Trophoblast cell (in vitro differentiated cells and primary cell): Measurements from ENCODE around the gene SMYD3.

Source experiments
- DNase-seq, 2 donors: peaks; one replicate each; pipeline ENCODE4 v3.0.0-alpha.2; 2016
- H2AFZ ChIP-seq: 2 replicates; pipeline ENCODE4 v1.6.1; 2013; ENCODE audit warnings: low read length, moderate library complexity, mild to moderate bottlenecking; ENCODE audit not compliant: insufficient read depth, poor library complexity
- H2AK5ac ChIP-seq: 2 replicates; pipeline ENCODE4 v1.6.1; 2013; ENCODE audit warnings: mild to moderate bottlenecking, low read length
- H2BK120ac ChIP-seq: 2 replicates; pipeline ENCODE4 v1.6.1; 2013; ENCODE audit warnings: low read length, mild to moderate bottlenecking, moderate library complexity; ENCODE audit not compliant: insufficient read depth, poor library complexity
- H2BK12ac ChIP-seq: 2 replicates; pipeline ENCODE4 v1.6.1; 2013; ENCODE audit warnings: mild to moderate bottlenecking, low read length, moderate library complexity
- H2BK5ac ChIP-seq: 2 replicates; pipeline ENCODE4 v1.6.1; 2013; ENCODE audit warnings: low read length, low read depth, moderate library complexity, mild to moderate bottlenecking; ENCODE audit not compliant: poor library complexity
- H3K14ac ChIP-seq: 2 replicates; pipeline ENCODE4 v1.6.1; 2013; ENCODE audit warnings: mild to moderate bottlenecking, low read length
- H3K18ac ChIP-seq: 2 replicates; pipeline ENCODE4 v1.6.1; 2013; ENCODE audit warnings: mild to moderate bottlenecking, low read length
- H3K23ac ChIP-seq: 2 replicates; pipeline ENCODE4 v1.6.1; 2013; ENCODE audit warnings: low read length
- H3K27ac ChIP-seq: 2 replicates; pipeline ENCODE4 v1.5.1; 2013; ENCODE audit warnings: low read depth, mild to moderate bottlenecking, inconsistent platforms, low read length, moderate library complexity
- H3K27me3 ChIP-seq: 2 replicates; pipeline ENCODE4 v1.6.1; 2013; ENCODE audit warnings: inconsistent platforms, mild to moderate bottlenecking, low read length, moderate library complexity; ENCODE audit not compliant: insufficient read depth
- H3K36me3 ChIP-seq, 2 experiments: 1 replicate in 1 of 2; 2 replicates in 1 of 2; pipeline ENCODE4 v1.6.1; 2013; ENCODE audit warnings: low read length in 2 of 2, mild to moderate bottlenecking in 2 of 2, moderate library complexity in 1 of 2; ENCODE audit not compliant: insufficient read depth in 2 of 2, control insufficient read depth in 1 of 2
- H3K4ac ChIP-seq: 2 replicates; pipeline ENCODE4 v1.6.1; 2013; ENCODE audit warnings: low read depth, mild to moderate bottlenecking, low read length, moderate library complexity
- H3K4me1 ChIP-seq, 2 experiments: 1 replicate in 1 of 2; 2 replicates in 1 of 2; pipeline ENCODE4 v1.6.1; 2013; ENCODE audit warnings: low read length in 2 of 2, mild to moderate bottlenecking in 2 of 2, moderate library complexity in 1 of 2; ENCODE audit not compliant: insufficient read depth in 2 of 2, control insufficient read depth in 1 of 2
- H3K4me2 ChIP-seq: 2 replicates; pipeline ENCODE4 v1.6.1; 2013; ENCODE audit warnings: inconsistent platforms, mild to moderate bottlenecking, low read length, moderate library complexity
- H3K4me3 ChIP-seq: 2 replicates; pipeline ENCODE4 v1.5.1; 2013; ENCODE audit warnings: mild to moderate bottlenecking, low read depth, low read length, inconsistent platforms
- H3K79me1 ChIP-seq: one replicate; pipeline ENCODE4 v1.6.1; 2013; ENCODE audit warnings: low read length
- H3K79me2 ChIP-seq: 2 replicates; pipeline ENCODE4 v1.6.1; 2013; ENCODE audit warnings: low read length, mild to moderate bottlenecking; ENCODE audit not compliant: control insufficient read depth, insufficient read depth, poor library complexity
- H3K9ac ChIP-seq: 2 replicates; pipeline ENCODE4 v1.6.1; 2013; ENCODE audit warnings: mild to moderate bottlenecking, low read length
- H3K9me3 ChIP-seq: 2 replicates; pipeline ENCODE4 v1.6.1; 2013; ENCODE audit warnings: low read depth, mild to moderate bottlenecking, control low read depth, inconsistent platforms, low read length; ENCODE audit not compliant: insufficient read depth
- H4K12ac ChIP-seq: 2 replicates; pipeline ENCODE4 v1.6.1; 2013; ENCODE audit warnings: low read depth, mild to moderate bottlenecking, low read length, moderate library complexity
- H4K8ac ChIP-seq: 2 replicates; pipeline ENCODE4 v1.6.1; 2013; ENCODE audit warnings: low read depth, mild to moderate bottlenecking, low read length, moderate library complexity
- H4K91ac ChIP-seq: one replicate; pipeline ENCODE4 v1.6.1; 2013; ENCODE audit warnings: low read depth, mild to moderate bottlenecking, low read length, moderate library complexity
- WGBS: extraction: QIAGEN DNeasy Blood & Tissue Kit; methylation state at CpG from one replicate; pipeline ENCODE4 v1.1.7; 2013; ENCODE audit warnings: missing lambda C conversion rate; ENCODE audit not compliant: insufficient read length, insufficient coverage; ENCODE audit errors: extremely low coverage; 5-methylcytosine and 5-hydroxymethylcytosine counted together

The SMYD3 gene

GRCh38 chr1:245965398-245965797, 541.7 kb downstream of the SMYD3 start:
- no peak overlapping the region for H3K9ac ChIP-seq
- H4K91ac ChIP-seq, result no peak overlapping the region
- DNase-seq, result no peak
- no peak overlapping the region for H4K12ac ChIP-seq
- no peak overlapping the region for H2BK12ac ChIP-seq
- peaks cover 2% of the 10 kb centered on the region for H3K79me1 ChIP-seq
- H3K9me3 ChIP-seq, result no peaks in the 10 kb centered on the region
- no peak overlapping the region for H2BK120ac ChIP-seq
- no peak overlapping the region for H3K4me2 ChIP-seq
- no peaks in the 10 kb centered on the region for H3K36me3 ChIP-seq
- H4K8ac ChIP-seq, result no peak overlapping the region
- no peak overlapping the region for H2BK5ac ChIP-seq
- H3K79me2 ChIP-seq, result no peaks in the 10 kb centered on the region
- no peak overlapping the region for H3K23ac ChIP-seq
- no CpG with 5 or more reads among the region's 3 CpGs for WGBS
- no peak overlapping the region for H3K4ac ChIP-seq
- H3K4me1 ChIP-seq, result peaks cover 0 to 2% of the 10 kb centered on the region in 2 experiments
- H3K14ac ChIP-seq, result no peak overlapping the region
- no peak overlapping the region for H3K4me3 ChIP-seq
- H3K18ac ChIP-seq, result no peak overlapping the region
- no peaks in the 10 kb centered on the region for H3K27me3 ChIP-seq
- H2AK5ac ChIP-seq, result no peak overlapping the region
- no peak overlapping the region for H3K27ac ChIP-seq
- H2AFZ ChIP-seq, result no peak overlapping the region

DNA sequence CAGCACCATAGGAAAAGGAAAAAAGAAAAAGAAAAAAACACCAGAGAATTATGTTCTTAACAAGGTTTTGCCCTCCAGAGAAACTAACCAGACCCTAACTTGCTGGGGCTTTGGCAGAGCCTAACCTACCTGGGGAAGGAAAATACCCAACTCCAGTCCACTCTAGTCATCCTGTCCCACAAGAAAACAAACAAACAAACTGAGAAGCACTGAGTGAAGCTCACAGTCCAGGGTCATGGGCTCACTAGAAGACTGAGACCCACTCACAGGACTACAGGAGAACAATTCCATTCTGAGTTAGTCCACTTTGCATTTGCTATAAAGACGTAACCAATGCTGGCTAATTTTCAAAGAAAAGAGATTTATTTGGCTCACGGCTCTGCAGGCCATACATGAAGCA, 543.4 kb downstream of the SMYD3 start:
- no peak for DNase-seq
- Histone ChIP-seq H3K79me1 (no peaks in the 10 kb centered on the region), H3K79me2 (no peaks in the 10 kb centered on the region), H2BK120ac (no peak overlapping the region), H2AK5ac (no peak overlapping the region), H4K12ac (no peak overlapping the region), H3K27ac (no peak overlapping the region), H2BK5ac (no peak overlapping the region), H4K8ac (no peak overlapping the region), H3K23ac (no peak overlapping the region), H3K14ac (no peak overlapping the region), H3K18ac (no peak overlapping the region), H3K4me2 (no peak overlapping the region), H4K91ac (no peak overlapping the region), H2AFZ (no peak overlapping the region), H3K4me1 (peaks cover 0 to under 1% of the 10 kb centered on the region in 2 experiments), H3K4me3 (no peak overlapping the region), H3K27me3 (no peaks in the 10 kb centered on the region), H3K9me3 (no peaks in the 10 kb centered on the region), H3K36me3 (no peaks in the 10 kb centered on the region), H2BK12ac (no peak overlapping the region), H3K4ac (no peak overlapping the region), H3K9ac (no peak overlapping the region)
- no CpG with 5 or more reads among the region's 2 CpGs for WGBS

DNA sequence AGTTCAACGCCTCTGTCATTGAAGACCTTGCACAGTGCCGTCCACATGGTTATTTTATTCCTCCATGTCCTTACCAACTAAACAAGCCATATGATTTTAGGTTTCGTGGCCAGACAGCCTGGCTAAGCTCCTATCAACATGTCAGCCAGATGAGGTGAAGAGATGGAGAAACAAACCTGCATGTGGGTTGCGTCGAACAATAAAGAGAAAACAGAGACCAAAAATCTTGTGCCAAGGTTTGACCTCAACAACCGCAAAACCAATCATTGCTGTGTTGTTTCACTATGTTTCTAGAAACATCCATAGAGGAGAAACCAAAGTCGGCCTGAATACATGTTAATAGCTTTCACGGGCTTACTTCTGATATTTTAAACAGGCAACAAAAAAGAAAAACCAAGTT, 544.6 kb downstream of the SMYD3 start:
- Histone ChIP-seq H3K14ac (no peak overlapping the region), H3K9ac (no peak overlapping the region), H2AK5ac (no peak overlapping the region), H3K79me1 (no peaks in the 10 kb centered on the region), H3K18ac (no peak overlapping the region), H2AFZ (no peak overlapping the region), H3K23ac (no peak overlapping the region), H4K12ac (no peak overlapping the region), H3K4me2 (no peak overlapping the region), H3K79me2 (no peaks in the 10 kb centered on the region), H3K36me3 (no peaks in the 10 kb centered on the region), H3K4me1 (no peaks in the 10 kb centered on the region), H4K91ac (no peak overlapping the region), H2BK5ac (no peak overlapping the region), H4K8ac (no peak overlapping the region), H2BK12ac (no peak overlapping the region), H3K9me3 (no peaks in the 10 kb centered on the region), H3K4me3 (no peak overlapping the region), H3K27ac (no peak overlapping the region), H2BK120ac (no peak overlapping the region), H3K4ac (no peak overlapping the region), H3K27me3 (no peaks in the 10 kb centered on the region)
- DNase-seq, result no peak
- no CpG with 5 or more reads among the region's 8 CpGs for WGBS

- no peak for DNase-seq
- Histone ChIP-seq H3K4me2 (no peak overlapping the region), H3K27ac (no peak overlapping the region), H3K14ac (no peak overlapping the region), H2BK5ac (no peak overlapping the region), H3K4ac (no peak overlapping the region), H3K36me3 (no peaks in the 10 kb centered on the region), H3K4me3 (no peak overlapping the region), H2BK12ac (no peak overlapping the region), H2AK5ac (no peak overlapping the region), H3K27me3 (no peaks in the 10 kb centered on the region), H4K12ac (no peak overlapping the region), H3K9ac (no peak overlapping the region), H4K91ac (no peak overlapping the region), H3K79me2 (no peaks in the 10 kb centered on the region), H3K18ac (no peak overlapping the region), H3K23ac (no peak overlapping the region), H2BK120ac (no peak overlapping the region), H4K8ac (no peak overlapping the region), H3K4me1 (no peaks in the 10 kb centered on the region), H3K79me1 (no peaks in the 10 kb centered on the region), H2AFZ (no peak overlapping the region), H3K9me3 (no peaks in the 10 kb centered on the region)
- no CpG with 5 or more reads among the region's 3 CpGs for WGBS
These were observed 545.9 kb downstream of the SMYD3 start for GRCh38 chr1:245961137-245961540.
